Activated naive CD4-positive, alpha-beta T cell treated with anti-CD3 and anti-CD28 coated beads for 36 hours (primary cell): Measurements from ENCODE around the gene SH3BP4. TPM values are rescaled to one million over a fixed set of nuclear protein-coding genes. Genes with fewer than 3 reads are reported as not detected.

Source experiments
- CTCF ChIA-PET: fragments of 350-600 bp; sonication (Branson Sonifier 250); formaldehyde crosslinking; loops from one replicate; lab custom pipeline; 2021; ENCODE audit warnings: antibody characterized with exemption; lab: Charles Lee
- DNase-seq: peaks from one replicate; pipeline ENCODE4 v3.0.0-alpha.2; 2020
- H3K27ac Mint-ChIP-seq: one replicate; pipeline ENCODE4 v1.8.0; 2021; ENCODE audit warnings: mild to moderate bottlenecking, mixed read lengths
- H3K27me3 Mint-ChIP-seq: one replicate; pipeline ENCODE4 v1.8.0; 2021; ENCODE audit warnings: low read depth, mixed read lengths
- H3K36me3 Mint-ChIP-seq: one replicate; pipeline ENCODE4 v1.8.0; 2021; ENCODE audit warnings: low read depth, mixed read lengths
- H3K4me1 Mint-ChIP-seq: one replicate; pipeline ENCODE4 v1.8.0; 2021; ENCODE audit warnings: low read depth, mixed read lengths
- H3K4me3 Mint-ChIP-seq: one replicate; pipeline ENCODE4 v1.8.0; 2021; ENCODE audit warnings: mild to moderate bottlenecking, moderate library complexity, mixed read lengths
- H3K9me3 Mint-ChIP-seq: one replicate; pipeline ENCODE4 v1.8.0; 2021; ENCODE audit warnings: mixed read lengths
- intact Hi-C: fragments of 100-400 bp; cut with micrococcal nuclease; formaldehyde crosslinking; loops from one replicate; pipeline ENCODE4 v1.15.1; 2023
- total RNA-seq, 2 experiments: library from RNA; stranded (reverse); gene quantifications; one replicate each; pipeline ENCODE4 v1.2.3, GENCODE V29; 2021

The SH3BP4 gene
- total RNA-seq, 2 experiments from 2014 or later, result 0.42 to 0.64 TPM

- Mint-ChIP-seq H3K4me1 (peaks cover 7% of the 10 kb centered on the region), H3K9me3 (no peaks in the 10 kb centered on the region), H3K4me3 (peak overlapping the region; percentile 60), H3K27ac (no peak overlapping the region), H3K36me3 (no peaks in the 10 kb centered on the region), H3K27me3 (peaks cover 61% of the 10 kb centered on the region)
- no peak for DNase-seq
- intact Hi-C loops, result no loop called here
- CTCF ChIA-PET, result no interaction called here
Observed at GRCh38 chr2:234950730-234951663, 820 bp upstream of the SH3BP4 start.

GRCh38 chr2:234952270-234953115, 676 bp downstream of the SH3BP4 start:
- H3K36me3 Mint-ChIP-seq, result no peaks in the 10 kb centered on the region
- intact Hi-C loops, result no loop called here

GRCh38 chr2:234953116-234954031, 1.6 kb downstream of the SH3BP4 start:
- Mint-ChIP-seq H3K9me3 (no peaks in the 10 kb centered on the region), H3K4me3 (peak overlapping the region; percentile 22), H3K27ac (no peak overlapping the region), H3K36me3 (no peaks in the 10 kb centered on the region), H3K4me1 (peaks cover 7% of the 10 kb centered on the region), H3K27me3 (peaks cover 52% of the 10 kb centered on the region)
- DNase-seq, result no peak
- intact Hi-C loops, result no loop called here
- CTCF ChIA-PET, result no interaction called here

More at GRCh38 chr2:234952270-234953115, 676 bp downstream of the SH3BP4 start:
- no peak overlapping the region for H3K27ac Mint-ChIP-seq
- peaks cover 7% of the 10 kb centered on the region for H3K4me1 Mint-ChIP-seq
- peak overlapping the region; percentile 61 for H3K4me3 Mint-ChIP-seq
- CTCF ChIA-PET, result no interaction called here
- H3K27me3 Mint-ChIP-seq, result peaks cover 58% of the 10 kb centered on the region
- DNase-seq, result no peak
- no peaks in the 10 kb centered on the region for H3K9me3 Mint-ChIP-seq

- H3K36me3 Mint-ChIP-seq, result no peaks in the 10 kb centered on the region
- H3K27ac Mint-ChIP-seq, result no peak overlapping the region
- H3K4me3 Mint-ChIP-seq, result no peak overlapping the region
- peaks cover 7% of the 10 kb centered on the region for H3K4me1 Mint-ChIP-seq
- intact Hi-C loops, result no loop called here
- CTCF ChIA-PET, result interaction anchor here (1.0 kb wide), 1 partner anchor 72 kb away, joined by 7 read pairs; no protein-coding TSS in a partner anchor
- no peaks in the 10 kb centered on the region for H3K9me3 Mint-ChIP-seq
- peaks cover 44% of the 10 kb centered on the region for H3K27me3 Mint-ChIP-seq
- no peak for DNase-seq
Observed at GRCh38 chr2:234954551-234954992, 2.8 kb downstream of the SH3BP4 start.

GRCh38 chr2:234955091-234955591, 3.3 kb downstream of the SH3BP4 start:
- no peak for DNase-seq
- peaks cover 38% of the 10 kb centered on the region for H3K27me3 Mint-ChIP-seq
- H3K36me3 Mint-ChIP-seq, result no peaks in the 10 kb centered on the region
- H3K4me1 Mint-ChIP-seq, result peaks cover 7% of the 10 kb centered on the region
- intact Hi-C loops, result no loop called here
- H3K27ac Mint-ChIP-seq, result no peak overlapping the region
- H3K9me3 Mint-ChIP-seq, result no peaks in the 10 kb centered on the region
- CTCF ChIA-PET, result interaction anchor here (1.0 kb wide), 1 partner anchor 73 kb away, joined by 7 read pairs; no protein-coding TSS in a partner anchor
- no peak overlapping the region for H3K4me3 Mint-ChIP-seq

- H3K36me3 Mint-ChIP-seq, result no peaks in the 10 kb centered on the region
- no peak overlapping the region for H3K27ac Mint-ChIP-seq
- intact Hi-C loops, result no loop called here
- no peak for DNase-seq
- peaks cover 29% of the 10 kb centered on the region for H3K27me3 Mint-ChIP-seq
- H3K4me1 Mint-ChIP-seq, result peaks cover 5% of the 10 kb centered on the region
- no peaks in the 10 kb centered on the region for H3K9me3 Mint-ChIP-seq
- CTCF ChIA-PET, result no interaction called here
- H3K4me3 Mint-ChIP-seq, result no peak overlapping the region
Observed at GRCh38 chr2:234955971-234956509, 4.2 kb downstream of the SH3BP4 start.

GRCh38 chr2:234957834-234958135, 6.0 kb downstream of the SH3BP4 start:
- DNase-seq, result no peak
- Mint-ChIP-seq H3K27me3 (peaks cover 24% of the 10 kb centered on the region), H3K27ac (no peak overlapping the region), H3K4me1 (no peaks in the 10 kb centered on the region), H3K9me3 (no peaks in the 10 kb centered on the region), H3K4me3 (no peak overlapping the region), H3K36me3 (no peaks in the 10 kb centered on the region)
- intact Hi-C loops, result no loop called here
- CTCF ChIA-PET, result interaction anchor here (1.2 kb wide), 1 partner anchor 13 kb away, joined by 3 read pairs; no protein-coding TSS in a partner anchor

- H3K4me3 Mint-ChIP-seq, result no peak overlapping the region
- no peak for DNase-seq
- no peaks in the 10 kb centered on the region for H3K4me1 Mint-ChIP-seq
- intact Hi-C loops, result no loop called here
- H3K27ac Mint-ChIP-seq, result no peak overlapping the region
- H3K27me3 Mint-ChIP-seq, result peaks cover 19% of the 10 kb centered on the region
- no peaks in the 10 kb centered on the region for H3K36me3 Mint-ChIP-seq
- CTCF ChIA-PET, result interaction anchor here (1.2 kb wide), 1 partner anchor 13 kb away, joined by 3 read pairs; no protein-coding TSS in a partner anchor
- no peaks in the 10 kb centered on the region for H3K9me3 Mint-ChIP-seq
Observed at GRCh38 chr2:234958311-234958710, 6.5 kb downstream of the SH3BP4 start.

- CTCF ChIA-PET, result interaction anchor here (1.2 kb wide), 1 partner anchor 12 kb away, joined by 3 read pairs; no protein-coding TSS in a partner anchor
- Mint-ChIP-seq H3K36me3 (no peaks in the 10 kb centered on the region), H3K27me3 (peaks cover 17% of the 10 kb centered on the region), H3K4me3 (no peak overlapping the region), H3K4me1 (no peaks in the 10 kb centered on the region), H3K27ac (no peak overlapping the region), H3K9me3 (no peaks in the 10 kb centered on the region)
- no peak for DNase-seq
- intact Hi-C loops, result no loop called here
Observed at GRCh38 chr2:234958746-234959395, 7.1 kb downstream of the SH3BP4 start.

- Mint-ChIP-seq H3K27ac (no peak overlapping the region), H3K36me3 (no peaks in the 10 kb centered on the region), H3K9me3 (no peaks in the 10 kb centered on the region), H3K4me1 (no peaks in the 10 kb centered on the region), H3K27me3 (peaks cover 12% of the 10 kb centered on the region), H3K4me3 (no peak overlapping the region)
- intact Hi-C loops, result no loop called here
- CTCF ChIA-PET, result no interaction called here
- no peak for DNase-seq
Observed at GRCh38 chr2:234960175-234961088, 8.6 kb downstream of the SH3BP4 start.
